ENCODE measurements around the gene UBE2I.

The UBE2I gene

DNA sequence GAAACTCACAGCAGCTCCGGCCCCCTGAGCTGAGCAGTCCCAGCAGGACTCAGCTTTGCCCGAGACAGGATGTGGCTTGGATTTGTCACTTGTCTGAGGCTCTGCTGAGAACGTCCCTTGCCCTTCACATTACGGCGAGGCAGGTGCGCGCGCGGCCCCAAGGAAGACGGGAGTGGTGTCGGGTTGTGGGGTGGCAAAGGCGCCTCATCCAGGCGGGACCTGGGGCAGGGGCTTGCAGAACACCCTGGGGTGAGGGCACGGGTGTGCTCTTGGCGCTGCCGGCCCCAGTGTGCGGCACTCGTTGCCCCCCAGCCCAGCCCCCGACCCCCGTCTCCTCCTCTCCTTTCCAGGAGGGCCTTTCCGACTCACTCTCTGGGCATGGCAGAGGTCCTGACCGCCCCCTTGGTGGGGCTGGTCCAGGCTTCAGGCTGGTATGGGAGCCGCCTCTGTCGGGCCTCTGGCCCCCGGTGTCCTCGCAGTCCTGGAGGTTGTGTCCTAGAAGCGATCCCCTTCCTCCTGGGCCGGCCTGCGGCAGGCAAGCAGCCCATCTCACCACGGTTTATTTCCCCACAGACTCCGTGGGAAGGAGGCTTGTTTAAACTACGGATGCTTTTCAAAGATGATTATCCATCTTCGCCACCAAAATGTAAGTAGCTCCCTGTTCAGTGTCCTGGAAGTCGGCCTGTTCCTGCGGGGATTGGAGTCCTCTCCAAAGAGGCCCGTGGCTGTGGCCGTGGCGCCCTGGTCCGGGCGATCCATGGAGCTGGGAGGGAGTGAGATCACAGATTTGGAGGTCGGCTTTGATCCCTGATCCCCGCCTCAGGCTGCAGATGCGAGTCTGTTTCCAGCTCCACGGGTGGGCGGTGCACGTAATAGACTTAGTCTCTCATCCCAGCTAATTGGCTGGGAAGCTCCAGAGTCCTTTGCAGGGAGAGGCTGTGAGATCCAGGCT, 5.9 kb downstream of the UBE2I start:
- Histone ChIP-seq H3K27ac (ENCODE audit: extremely low read depth, low read depth, low read length) (no peak overlapping the region), H3K4me3 (ENCODE audit: low read depth, low read length) (no peak overlapping the region), H3K4me1 (ENCODE audit: control insufficient read depth, insufficient read depth, low read length) (peaks cover 8% of the 10 kb centered on the region), H3K9me3 (ENCODE audit: control insufficient read depth, insufficient read depth, low read depth, low read length) (no peaks in the 10 kb centered on the region), H3K36me3 (ENCODE audit: control insufficient read depth in 2 of 2, insufficient read depth in 1 of 2, low read length in 2 of 2) (peaks cover 14 to 94% of the 10 kb centered on the region in 2 experiments; a peak in 2 of 3 replicates)
- ChIA-PET CTCF (interaction anchor here (0.5 to 1.3 kb wide), 3 partner anchors 20 to 75 kb away, joined by 3 read pairs; no protein-coding TSS in a partner anchor), POLR2A (no interaction called here)
- TF ChIP-seq ZNF121 (tag by site-specific recombination; IDR thresholded peaks at IDR 0.05) (no peak), ZNF585B (tag by site-specific recombination; IDR thresholded peaks at IDR 0.05) (no peak), ZBTB7A (tag by site-specific recombination; IDR thresholded peaks at IDR 0.05; ENCODE audit: low read depth) (no peak), KLF9 (tag by site-specific recombination; IDR thresholded peaks at IDR 0.05; ENCODE audit: low read depth) (no peak), ZNF514 (tag by site-specific recombination; IDR thresholded peaks at IDR 0.05) (no peak), ZNF621 (tag by site-specific recombination; IDR thresholded peaks at IDR 0.05) (no peak), ZNF133 (tag by site-specific recombination; IDR thresholded peaks at IDR 0.05) (no peak), OSR2 (tag by site-specific recombination; IDR thresholded peaks at IDR 0.05) (no peak), ZNF843 (tag by site-specific recombination; IDR thresholded peaks at IDR 0.05) (no peak), ZNF837 (tag by site-specific recombination; IDR thresholded peaks at IDR 0.05) (no peak), ZNF626 (tag by site-specific recombination; IDR thresholded peaks at IDR 0.05) (no peak), ZNF664 (tag by site-specific recombination; IDR thresholded peaks at IDR 0.05) (no peak)
- TF ChIP-seq, protein P1, sequence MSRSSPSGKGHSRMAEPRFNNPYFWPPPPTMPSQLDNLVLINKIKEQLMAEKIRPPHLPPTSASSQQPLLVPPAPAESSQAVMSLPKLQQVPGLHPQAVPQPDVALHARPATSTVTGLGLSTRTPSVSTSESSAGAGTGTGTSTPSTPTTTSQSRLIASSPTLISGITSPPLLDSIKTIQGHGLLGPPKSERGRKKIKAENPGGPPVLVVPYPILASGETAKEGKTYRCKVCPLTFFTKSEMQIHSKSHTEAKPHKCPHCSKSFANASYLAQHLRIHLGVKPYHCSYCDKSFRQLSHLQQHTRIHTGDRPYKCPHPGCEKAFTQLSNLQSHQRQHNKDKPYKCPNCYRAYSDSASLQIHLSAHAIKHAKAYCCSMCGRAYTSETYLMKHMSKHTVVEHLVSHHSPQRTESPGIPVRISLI (tag by site-specific recombination; IDR thresholded peaks at IDR 0.05): no peak
- TF ChIP-seq, protein P2, sequence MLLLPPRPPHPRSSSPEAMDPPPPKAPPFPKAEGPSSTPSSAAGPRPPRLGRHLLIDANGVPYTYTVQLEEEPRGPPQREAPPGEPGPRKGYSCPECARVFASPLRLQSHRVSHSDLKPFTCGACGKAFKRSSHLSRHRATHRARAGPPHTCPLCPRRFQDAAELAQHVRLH (tag by site-specific recombination; IDR thresholded peaks at IDR 0.05): no peak
- TF ChIP-seq, protein P3, sequence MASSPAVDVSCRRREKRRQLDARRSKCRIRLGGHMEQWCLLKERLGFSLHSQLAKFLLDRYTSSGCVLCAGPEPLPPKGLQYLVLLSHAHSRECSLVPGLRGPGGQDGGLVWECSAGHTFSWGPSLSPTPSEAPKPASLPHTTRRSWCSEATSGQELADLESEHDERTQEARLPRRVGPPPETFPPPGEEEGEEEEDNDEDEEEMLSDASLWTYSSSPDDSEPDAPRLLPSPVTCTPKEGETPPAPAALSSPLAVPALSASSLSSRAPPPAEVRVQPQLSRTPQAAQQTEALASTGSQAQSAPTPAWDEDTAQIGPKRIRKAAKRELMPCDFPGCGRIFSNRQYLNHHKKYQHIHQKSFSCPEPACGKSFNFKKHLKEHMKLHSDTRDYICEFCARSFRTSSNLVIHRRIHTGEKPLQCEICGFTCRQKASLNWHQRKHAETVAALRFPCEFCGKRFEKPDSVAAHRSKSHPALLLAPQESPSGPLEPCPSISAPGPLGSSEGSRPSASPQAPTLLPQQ (tag by site-specific recombination; IDR thresholded peaks at IDR 0.05): no peak
- TF ChIP-seq, protein P4, sequence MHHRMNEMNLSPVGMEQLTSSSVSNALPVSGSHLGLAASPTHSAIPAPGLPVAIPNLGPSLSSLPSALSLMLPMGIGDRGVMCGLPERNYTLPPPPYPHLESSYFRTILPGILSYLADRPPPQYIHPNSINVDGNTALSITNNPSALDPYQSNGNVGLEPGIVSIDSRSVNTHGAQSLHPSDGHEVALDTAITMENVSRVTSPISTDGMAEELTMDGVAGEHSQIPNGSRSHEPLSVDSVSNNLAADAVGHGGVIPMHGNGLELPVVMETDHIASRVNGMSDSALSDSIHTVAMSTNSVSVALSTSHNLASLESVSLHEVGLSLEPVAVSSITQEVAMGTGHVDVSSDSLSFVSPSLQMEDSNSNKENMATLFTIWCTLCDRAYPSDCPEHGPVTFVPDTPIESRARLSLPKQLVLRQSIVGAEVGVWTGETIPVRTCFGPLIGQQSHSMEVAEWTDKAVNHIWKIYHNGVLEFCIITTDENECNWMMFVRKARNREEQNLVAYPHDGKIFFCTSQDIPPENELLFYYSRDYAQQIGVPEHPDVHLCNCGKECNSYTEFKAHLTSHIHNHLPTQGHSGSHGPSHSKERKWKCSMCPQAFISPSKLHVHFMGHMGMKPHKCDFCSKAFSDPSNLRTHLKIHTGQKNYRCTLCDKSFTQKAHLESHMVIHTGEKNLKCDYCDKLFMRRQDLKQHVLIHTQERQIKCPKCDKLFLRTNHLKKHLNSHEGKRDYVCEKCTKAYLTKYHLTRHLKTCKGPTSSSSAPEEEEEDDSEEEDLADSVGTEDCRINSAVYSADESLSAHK (tag by site-specific recombination; IDR thresholded peaks at IDR 0.05): no peak
- TF ChIP-seq, protein P5, sequence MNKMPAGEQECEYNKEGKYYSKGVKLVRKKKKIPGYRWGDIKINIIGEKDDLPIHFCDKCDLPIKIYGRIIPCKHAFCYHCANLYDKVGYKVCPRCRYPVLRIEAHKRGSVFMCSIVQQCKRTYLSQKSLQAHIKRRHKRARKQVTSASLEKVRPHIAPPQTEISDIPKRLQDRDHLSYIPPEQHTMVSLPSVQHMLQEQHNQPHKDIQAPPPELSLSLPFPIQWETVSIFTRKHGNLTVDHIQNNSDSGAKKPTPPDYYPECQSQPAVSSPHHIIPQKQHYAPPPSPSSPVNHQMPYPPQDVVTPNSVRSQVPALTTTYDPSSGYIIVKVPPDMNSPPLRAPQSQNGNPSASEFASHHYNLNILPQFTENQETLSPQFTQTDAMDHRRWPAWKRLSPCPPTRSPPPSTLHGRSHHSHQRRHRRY (tag by site-specific recombination; IDR thresholded peaks at IDR 0.05): no peak

DNA sequence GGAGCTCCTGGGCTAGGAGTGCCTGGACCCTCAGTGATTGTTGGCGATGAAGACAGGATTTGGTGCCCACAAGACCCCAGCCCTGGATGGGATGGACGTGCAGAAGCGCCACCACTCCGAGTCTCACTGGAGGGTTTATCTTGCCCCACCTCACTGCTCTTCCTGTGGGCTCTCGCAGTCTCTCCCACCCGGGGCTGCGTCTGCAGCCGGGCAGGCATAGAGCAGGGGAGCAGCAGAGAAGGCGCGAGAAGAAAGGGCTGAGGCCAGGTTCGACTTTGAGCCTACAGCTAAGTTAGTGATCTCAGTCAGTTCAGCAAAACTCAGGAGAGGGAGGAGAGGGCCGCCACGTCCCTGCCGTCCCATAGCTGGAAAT, 6.6 kb downstream of the UBE2I start:
- TF ChIP-seq ZNF10 (tag by site-specific recombination; IDR thresholded peaks at IDR 0.05) (no peak), ZNF610 (tag by site-specific recombination; IDR thresholded peaks at IDR 0.05; ENCODE audit: borderline replicate concordance) (no peak), ZNF473 (tag by site-specific recombination; IDR thresholded peaks at IDR 0.05) (no peak), ZNF560 (tag by site-specific recombination; IDR thresholded peaks at IDR 0.05; ENCODE audit: borderline replicate concordance) (no peak), ZNF266 (tag by site-specific recombination; IDR thresholded peaks at IDR 0.05; ENCODE audit: low read depth) (no peak), ZNF112 (tag by site-specific recombination; IDR thresholded peaks at IDR 0.05) (no peak), ZNF585B (tag by site-specific recombination; IDR thresholded peaks at IDR 0.05) (no peak), ZNF658 (tag by site-specific recombination; IDR thresholded peaks at IDR 0.05) (no peak), ZNF354C (tag by site-specific recombination; IDR thresholded peaks at IDR 0.05; ENCODE audit: borderline replicate concordance, low read depth) (no peak), TRIM28 (IDR thresholded peaks at IDR 0.05; ENCODE audit: borderline replicate concordance, low read length) (no peak)
- TF ChIP-seq, protein P6, sequence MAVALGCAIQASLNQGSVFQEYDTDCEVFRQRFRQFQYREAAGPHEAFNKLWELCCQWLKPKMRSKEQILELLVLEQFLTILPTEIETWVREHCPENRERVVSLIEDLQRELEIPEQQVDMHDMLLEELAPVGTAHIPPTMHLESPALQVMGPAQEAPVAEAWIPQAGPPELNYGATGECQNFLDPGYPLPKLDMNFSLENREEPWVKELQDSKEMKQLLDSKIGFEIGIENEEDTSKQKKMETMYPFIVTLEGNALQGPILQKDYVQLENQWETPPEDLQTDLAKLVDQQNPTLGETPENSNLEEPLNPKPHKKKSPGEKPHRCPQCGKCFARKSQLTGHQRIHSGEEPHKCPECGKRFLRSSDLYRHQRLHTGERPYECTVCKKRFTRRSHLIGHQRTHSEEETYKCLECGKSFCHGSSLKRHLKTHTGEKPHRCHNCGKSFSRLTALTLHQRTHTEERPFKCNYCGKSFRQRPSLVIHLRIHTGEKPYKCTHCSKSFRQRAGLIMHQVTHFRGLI (tag by site-specific recombination; IDR thresholded peaks at IDR 0.05): no peak
- ChIA-PET CTCF (interaction anchor here (0.5 to 1.3 kb wide), 3 partner anchors 19 to 75 kb away, joined by 3 read pairs; no protein-coding TSS in a partner anchor), POLR2A (interaction anchor here (1.1 kb wide), 1 partner anchor 11 kb away, joined by 4 read pairs; no protein-coding TSS in a partner anchor)
- H3K4me3 ChIP-seq (ENCODE audit: low read depth, low read length): no peak overlapping the region
- H3K4me1 ChIP-seq (ENCODE audit: control insufficient read depth, insufficient read depth, low read length): peaks cover 7% of the 10 kb centered on the region
- H3K9me3 ChIP-seq (ENCODE audit: control insufficient read depth, insufficient read depth, low read depth, low read length): no peaks in the 10 kb centered on the region
- peaks cover 14 to 96% of the 10 kb centered on the region in 2 experiments; a peak in 2 of 3 replicates for H3K36me3 ChIP-seq (ENCODE audit: control insufficient read depth in 2 of 2, insufficient read depth in 1 of 2, low read length in 2 of 2)
- H3K27ac ChIP-seq (ENCODE audit: extremely low read depth, low read depth, low read length): no peak overlapping the region

All from HEK293 (cell line).